IPS-18c (cell line): ENCODE data around the gene GPX1.
"Not testable (repeated sequence)": the region's sequence is repeated elsewhere in the genome, so short reads cannot be mapped to it uniquely, and the experiment has no call there.

ENCODE experiments used
- H3K4me3 ChIP-seq: 2 replicates; pipeline ENCODE4 v1.7.0; 2013; ENCODE audit warnings: low read depth, mild to moderate bottlenecking, low read length, moderate library complexity; ENCODE audit not compliant: insufficient read depth
- H3K9me3 ChIP-seq: one replicate; pipeline ENCODE4 v1.6.1; 2013; ENCODE audit warnings: mild to moderate bottlenecking, low read length, moderate library complexity; ENCODE audit not compliant: control insufficient read depth, insufficient read depth

Gene GPX1

GRCh38 chr3:49370585-49371290 lies 12.6 kb upstream of the GPX1 start:
- Histone ChIP-seq H3K4me3 (no peak overlapping the region), H3K9me3 (no peaks in the 10 kb centered on the region)

GRCh38 chr3:49362561-49362960 lies 4.4 kb upstream of the GPX1 start:
- H3K9me3 ChIP-seq: no peaks in the 10 kb centered on the region
- H3K4me3 ChIP-seq: no peak overlapping the region

DNA sequence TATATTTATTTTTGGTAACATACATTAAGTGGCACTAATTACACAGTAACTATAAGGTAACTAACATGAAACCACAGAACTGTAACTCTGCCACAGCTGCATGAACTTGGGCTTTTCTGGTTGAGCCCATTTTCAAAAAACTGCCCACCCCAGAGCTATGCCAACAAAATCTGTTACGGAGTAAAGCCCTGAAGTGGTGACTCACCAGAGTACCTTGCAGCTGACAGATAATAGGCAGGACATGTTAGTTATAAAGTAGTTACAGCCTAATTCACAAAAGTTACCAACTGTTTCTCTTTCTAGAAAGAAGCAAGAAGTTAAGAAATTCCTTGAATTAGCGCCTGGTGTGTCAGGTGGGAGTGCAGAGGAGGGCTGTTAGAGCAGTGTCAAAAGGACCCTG lies 1.5 kb upstream of the GPX1 start:
- H3K4me3 ChIP-seq: no peak overlapping the region
- H3K9me3 ChIP-seq: no peaks in the 10 kb centered on the region

DNA sequence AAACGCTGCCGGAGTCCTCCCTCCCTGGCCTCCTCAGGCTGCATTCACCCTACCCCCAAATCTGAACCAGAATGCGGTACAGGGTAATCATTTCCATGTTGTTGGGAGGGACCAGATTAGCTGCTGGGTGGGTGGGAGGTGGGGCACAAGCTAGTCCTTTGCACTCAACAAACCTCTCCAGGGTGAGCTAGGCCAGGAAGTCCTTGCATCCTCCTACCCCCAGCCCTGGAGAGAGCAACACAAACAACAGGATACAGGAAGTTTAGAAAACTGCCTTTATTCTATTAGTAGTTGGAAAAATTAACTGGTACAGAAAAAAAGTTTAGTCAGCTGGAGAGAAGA lies 702 bp upstream of the GPX1 start:
- H3K4me3 ChIP-seq: peak overlapping the region; percentile 48; the same call in 1 of the 2 replicates
- H3K9me3 ChIP-seq: no peaks in the 10 kb centered on the region

DNA sequence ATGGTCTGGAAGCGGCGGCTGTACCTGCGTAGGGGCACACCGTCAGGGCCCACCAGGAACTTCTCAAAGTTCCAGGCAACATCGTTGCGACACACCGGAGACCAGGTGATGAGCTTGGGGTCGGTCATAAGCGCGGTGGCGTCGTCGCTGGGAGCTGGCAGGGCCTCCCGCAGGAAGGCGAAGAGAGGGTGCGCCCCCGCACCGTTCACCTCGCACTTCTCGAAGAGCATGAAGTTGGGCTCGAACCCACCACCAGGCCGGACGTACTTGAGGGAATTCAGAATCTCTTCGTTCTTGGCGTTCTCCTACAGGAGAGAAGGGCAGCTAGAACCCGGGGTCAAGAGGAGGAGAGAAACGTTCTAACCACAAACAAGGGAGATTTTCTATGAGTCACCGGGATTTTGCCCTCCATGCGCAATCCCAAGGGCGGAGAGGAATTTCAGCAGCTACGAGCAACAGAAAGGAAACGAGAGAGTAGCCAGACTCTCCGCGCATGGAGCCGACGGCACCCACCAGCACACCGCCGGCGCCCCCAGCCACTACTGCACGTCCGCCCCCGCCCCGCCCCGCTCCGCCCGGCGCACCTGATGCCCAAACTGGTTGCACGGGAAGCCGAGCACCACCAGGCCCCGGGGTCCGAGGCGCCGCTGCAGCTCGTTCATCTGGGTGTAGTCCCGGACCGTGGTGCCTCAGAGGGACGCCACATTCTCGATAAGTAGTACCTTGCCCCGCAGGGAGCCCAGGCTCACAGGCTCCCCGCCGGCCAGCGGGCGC lies 523 bp downstream of the GPX1 start:
- not testable (repeated sequence) for H3K9me3 ChIP-seq
- H3K4me3 ChIP-seq: peak overlapping the region; percentile 84

DNA sequence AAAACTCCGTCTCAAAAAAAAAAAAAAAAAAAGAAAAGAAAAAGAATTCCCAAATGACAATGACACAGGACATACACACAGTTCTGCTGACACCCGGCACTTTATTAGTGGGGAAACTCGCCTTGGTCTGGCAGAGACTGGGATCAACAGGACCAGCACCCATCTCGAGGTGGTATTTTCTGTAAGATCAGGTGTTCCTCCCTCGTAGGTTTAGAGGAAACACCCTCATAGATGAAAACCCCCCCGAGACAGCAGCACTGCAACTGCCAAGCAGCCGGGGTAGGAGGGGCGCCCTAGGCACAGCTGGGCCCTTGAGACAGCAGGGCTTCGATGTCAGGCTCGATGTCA lies 1.1 kb downstream of the GPX1 start:
- H3K9me3 ChIP-seq: not testable (repeated sequence)
- peak overlapping the region; percentile 84 for H3K4me3 ChIP-seq

DNA sequence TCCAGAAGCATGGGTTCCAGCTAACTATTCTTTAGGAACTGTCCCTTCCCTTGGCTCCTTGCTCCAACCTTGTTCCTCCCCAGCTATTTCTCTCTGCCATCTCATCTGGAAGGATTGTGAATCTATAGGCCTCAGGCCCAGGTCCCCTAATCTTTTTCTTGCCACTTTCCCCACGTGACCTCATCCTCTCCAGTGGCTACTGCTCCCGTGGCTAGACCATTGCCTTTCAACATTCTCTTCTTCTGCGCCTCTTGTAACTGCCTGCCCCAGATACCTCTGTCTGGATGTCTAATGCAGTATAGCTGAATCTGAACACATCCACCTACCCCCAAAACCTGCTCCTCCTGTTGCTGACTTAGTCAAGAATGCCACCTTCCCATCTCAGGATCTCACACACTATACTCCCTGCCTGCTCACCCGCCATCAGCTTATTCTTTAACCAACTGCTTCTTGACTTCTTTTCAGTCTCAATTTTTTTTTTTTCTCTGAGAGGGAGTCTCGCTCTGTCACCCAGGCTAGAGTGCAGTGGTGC lies 5.2 kb downstream of the GPX1 start:
- H3K9me3 ChIP-seq: no peaks in the 10 kb centered on the region
- no peak overlapping the region for H3K4me3 ChIP-seq

DNA sequence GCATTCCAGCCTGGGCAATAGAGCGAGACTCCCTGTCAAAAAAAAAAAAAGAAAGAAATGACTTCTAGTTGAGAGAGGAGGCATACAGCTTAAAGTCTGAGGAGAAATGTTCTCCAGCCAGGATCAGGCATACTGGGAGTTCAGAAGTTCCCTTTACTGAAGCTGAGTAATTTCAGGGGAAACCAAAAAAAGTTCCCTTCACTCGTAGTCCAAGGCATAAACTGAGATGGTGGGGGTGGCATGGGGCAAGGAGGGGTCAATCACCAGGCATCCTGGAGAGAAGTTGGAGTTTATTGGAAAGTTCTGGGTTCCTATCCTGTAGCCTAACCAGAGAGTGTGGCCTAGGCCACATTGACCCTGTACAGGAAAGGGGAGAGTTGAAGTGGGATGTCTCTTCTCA lies 5.9 kb downstream of the GPX1 start:
- Histone ChIP-seq H3K9me3 (no peaks in the 10 kb centered on the region), H3K4me3 (no peak overlapping the region)

- Histone ChIP-seq H3K4me3 (no peak overlapping the region), H3K9me3 (no peaks in the 10 kb centered on the region)
These were observed 6.6 kb downstream of the GPX1 start for GRCh38 chr3:49351521-49352011.

- H3K9me3 ChIP-seq: no peaks in the 10 kb centered on the region
- no peak overlapping the region for H3K4me3 ChIP-seq
These were observed 8.6 kb downstream of the GPX1 start for GRCh38 chr3:49349348-49350114.

DNA sequence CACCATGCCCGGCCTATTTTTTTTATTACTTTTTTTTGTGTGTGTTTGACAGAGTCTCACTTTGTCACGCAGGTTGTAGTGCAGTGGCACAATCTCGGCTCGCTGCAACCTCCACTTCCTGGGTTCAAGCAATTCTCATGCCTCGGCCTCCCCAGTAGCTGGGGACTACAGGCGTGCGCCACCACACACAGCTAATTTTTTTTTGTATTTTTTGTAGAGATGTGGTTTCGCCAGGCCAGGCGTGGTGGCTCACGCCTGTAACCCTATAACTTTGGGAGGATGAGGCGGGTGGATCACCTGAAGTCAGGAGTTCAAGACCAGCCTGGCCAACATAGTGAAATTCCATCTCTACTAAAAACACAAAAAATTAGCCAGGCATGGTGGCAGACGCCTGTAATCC lies 9.8 kb downstream of the GPX1 start:
- H3K9me3 ChIP-seq, H3K4me3 ChIP-seq: not testable (repeated sequence)

- no peak overlapping the region for H3K4me3 ChIP-seq
- no peaks in the 10 kb centered on the region for H3K9me3 ChIP-seq
These were observed 11.3 kb downstream of the GPX1 start for GRCh38 chr3:49346797-49347251.

DNA sequence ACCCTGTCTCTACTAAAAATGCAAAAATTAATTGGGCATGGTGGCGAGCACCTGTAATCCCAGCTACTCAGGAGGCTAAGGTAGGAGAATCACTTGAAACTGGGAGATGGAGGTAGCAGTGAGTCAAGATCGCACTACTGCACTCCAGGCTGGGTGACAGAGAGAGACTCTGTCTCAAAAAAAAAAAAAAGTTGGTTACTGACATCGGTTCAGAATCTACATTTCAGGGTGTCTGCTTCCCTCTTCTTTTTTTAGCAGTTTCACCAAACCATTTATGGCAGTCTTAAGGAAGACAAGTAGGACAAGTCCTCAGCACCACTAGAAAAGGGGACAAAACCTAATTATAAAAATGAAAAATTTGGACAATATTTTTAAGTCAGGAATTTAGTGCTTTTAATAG lies 15.0 kb downstream of the GPX1 start:
- Histone ChIP-seq H3K4me3 (no peak overlapping the region), H3K9me3 (no peaks in the 10 kb centered on the region)

- Histone ChIP-seq H3K9me3 (no peaks in the 10 kb centered on the region), H3K4me3 (no peak overlapping the region)
These were observed 16.2 kb downstream of the GPX1 start for GRCh38 chr3:49341996-49342395.

GRCh38 chr3:49339941-49340800 lies 18.0 kb downstream of the GPX1 start, which contains the start of gene USP4:
TSS of gene USP4 (minus strand) at chr3:49340053. CDS start at chr3:49340024, 29 bp downstream.
- H3K4me3 ChIP-seq: peak within 1 kb of the TSS; percentile 75
- no peaks in the 10 kb centered on the region for H3K9me3 ChIP-seq

DNA sequence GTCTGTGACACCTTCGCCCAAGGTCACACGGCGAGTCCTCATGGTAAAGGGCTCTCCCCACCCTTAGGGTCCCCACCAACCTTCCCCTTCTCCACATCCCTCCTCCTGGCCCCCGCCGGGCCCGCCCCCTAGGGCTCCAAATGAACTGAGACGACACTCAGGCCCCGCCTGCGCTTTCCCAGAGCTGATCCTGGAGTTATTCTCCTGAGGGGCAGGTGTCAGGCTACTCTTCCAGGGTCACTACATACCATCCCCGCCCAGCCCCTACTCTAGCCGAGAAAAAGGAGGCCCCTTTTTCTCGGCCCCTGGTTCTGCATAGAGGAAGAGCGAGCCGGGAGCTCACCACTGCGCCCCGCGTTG lies 18.6 kb downstream of the GPX1 start:
- Histone ChIP-seq H3K9me3 (no peaks in the 10 kb centered on the region), H3K4me3 (peak overlapping the region; percentile 75)
